Kidney (tissue), 14 donors: ENCODE measurements around the gene RAB3IL1. TPM values are rescaled to one million over a fixed set of nuclear protein-coding genes. Genes with fewer than 3 reads are reported as not detected.

Source experiments
- DNase-seq, 5 donors: peaks; one replicate each; pipeline ENCODE4 v3.0.0-alpha.2; 2013 to 2020
- FAIRE-seq: peaks from 2 replicates; lab custom pipeline; 2012; peaks lifted over from hg19 to GRCh38; lab: Jason Lieb, UNC
- H3K27ac ChIP-seq, 2 donors: one replicate each; pipeline ENCODE4 v1.7.0; 2013; ENCODE audit warnings: low read depth in 2 of 2, low read length in 2 of 2, inconsistent platforms in 1 of 2
- H3K27me3 ChIP-seq: one replicate; pipeline ENCODE4 v1.7.1; 2013; ENCODE audit warnings: low read length, inconsistent platforms; ENCODE audit not compliant: control insufficient read depth, insufficient read depth
- H3K36me3 ChIP-seq, 3 donors: one replicate each; pipeline versions ENCODE4 v1.7.0 to v1.7.1; 2013; ENCODE audit warnings: low read length in 3 of 3, control low read depth in 1 of 3, inconsistent platforms in 1 of 3; ENCODE audit not compliant: insufficient read depth in 3 of 3, control insufficient read depth in 2 of 3
- H3K4me1 ChIP-seq, 3 donors: one replicate each; pipeline versions ENCODE4 v1.7.0 to v1.7.1; 2013; ENCODE audit warnings: low read length in 3 of 3, inconsistent platforms in 1 of 3, low read depth in 1 of 3; ENCODE audit not compliant: control insufficient read depth in 2 of 3, insufficient read depth in 2 of 3
- H3K4me3 ChIP-seq, 3 donors: one replicate each; pipeline versions ENCODE4 v1.7.0 to v1.8.1; 2013; ENCODE audit warnings: low read length in 3 of 3, control low read depth in 1 of 3, inconsistent platforms in 1 of 3
- H3K9ac ChIP-seq, 3 donors: one replicate each; pipeline versions ENCODE4 v1.7.0 to v1.7.1; 2013; ENCODE audit warnings: low read length in 3 of 3, control low read depth in 1 of 3, inconsistent platforms in 1 of 3
- H3K9me3 ChIP-seq, 3 donors: one replicate each; pipeline versions ENCODE4 v1.7.0 to v1.7.1; 2013; ENCODE audit warnings: low read length in 3 of 3, control low read depth in 1 of 3, inconsistent platforms in 1 of 3; ENCODE audit not compliant: control insufficient read depth in 2 of 3, insufficient read depth in 1 of 3
- CTCF ChIP-seq: IDR thresholded peaks from 3 replicates; pipeline ENCODE4 v1.5.1; 2012; ENCODE audit warnings: mild to moderate bottlenecking, moderate library complexity, borderline replicate concordance; ENCODE audit not compliant: insufficient read depth; ENCODE audit errors: extremely low read depth
- intact Hi-C: fragments of 100-400 bp; cut with DNase I; formaldehyde crosslinking; loops from one replicate; pipeline ENCODE4 v1.11.1; 2022
- polyA plus RNA-seq: library from polyadenylated mRNA; stranded (reverse); fragments of 350-450 nt; fragmentation: Illumina TruSeq; extraction: RNeasy Lipid Tissue Mini Kit (QIAGEN cat#74804); gene quantifications from one replicate; pipeline ENCODE4 v1.2.3, GENCODE V29; 2014; ENCODE audit warnings: low read depth, low replicate concordance; ENCODE audit not compliant: insufficient read depth
- total RNA-seq: library from RNA; stranded (reverse); fragmentation: NEBNext Ultra II Directional; extraction: Animal tissue kit (Norgen Biotek cat#: 25700); gene quantifications from one replicate; pipeline ENCODE4 v1.2.1, GENCODE V29; 2021
- donor health status: control.
- donor health status: control.
- donor health status: control.
- donor health status: control.
- donor health status: control.
- donor health status: DM: yes; HTN: yes; CAD: no.
- donor health status: Normal renal cell carcinoma (clear cell type).

The RAB3IL1 gene
- total and polyA plus RNA-seq, 2 donors from 2014 or later: 14.6 to 27.8 TPM

GRCh38 chr11:61957021-61957770 is 39.8 kb upstream of the RAB3IL1 start:
- DNase-seq: no peak
- TF ChIP-seq CTCF: no peak
- FAIRE-seq: no peak
- Histone ChIP-seq H3K4me3 (no peak overlapping the region), H3K27ac (no peak overlapping the region), H3K27me3 (no peaks in the 10 kb centered on the region), H3K4me1 (peaks cover 0 to 13% (median 0%) of the 10 kb centered on the region in 3 donors), H3K9me3 (no peaks in the 10 kb centered on the region), H3K9ac (no peak overlapping the region), H3K36me3 (no peaks in the 10 kb centered on the region)
- intact Hi-C loops: no loop called here

- Histone ChIP-seq H3K4me1 (peaks cover 0 to 7% (median 0%) of the 10 kb centered on the region in 3 donors), H3K4me3 (no peak overlapping the region), H3K9ac (no peak overlapping the region), H3K27me3 (no peaks in the 10 kb centered on the region), H3K9me3 (no peaks in the 10 kb centered on the region), H3K27ac (no peak overlapping the region), H3K36me3 (no peaks in the 10 kb centered on the region)
- no peak for TF ChIP-seq CTCF
- no peak for DNase-seq
- FAIRE-seq: no peak
- intact Hi-C loops: no loop called here
These were observed 39.0 kb upstream of the RAB3IL1 start for GRCh38 chr11:61956191-61957020.

- no peaks in the 10 kb centered on the region for H3K36me3 ChIP-seq
- peaks cover 0 to 5% (median 0%) of the 10 kb centered on the region in 3 donors for H3K4me1 ChIP-seq
- FAIRE-seq (no peak), DNase-seq (peak; percentile 44 to 85 (median 59))
- H3K27ac ChIP-seq: peak overlapping the region in 1 of 2 donors; percentile 72
- peak overlapping the region in 1 of 3 donors; percentile 26 for H3K9ac ChIP-seq
- no peaks in the 10 kb centered on the region for H3K27me3 ChIP-seq
- intact Hi-C loops: no loop called here
- peak overlapping the region in 1 of 3 donors; percentile 41 for H3K4me3 ChIP-seq
- H3K9me3 ChIP-seq: no peaks in the 10 kb centered on the region
- TF ChIP-seq CTCF: no peak
These were observed 38.2 kb upstream of the RAB3IL1 start for GRCh38 chr11:61955422-61956135.
